OCI-LY7 (cell line): Measurements from ENCODE around the gene SEC23IP. TPM values are rescaled to one million over a fixed set of nuclear protein-coding genes. Genes with fewer than 3 reads are reported as not detected.

ENCODE experiments used
- BruUV-seq: library from RNA; stranded (reverse); fragments of 400-500 nt; replicated peaks from 2 replicates; lab custom pipeline; 2021; lab: Mats Ljungman, UMichigan
- CTCF ChIA-PET: fragments of 300-600 bp; sonication (Branson Sonifier 250); formaldehyde crosslinking; loops from one replicate; lab custom pipeline; 2022; ENCODE audit warnings: antibody characterized with exemption; ENCODE audit not compliant: unreplicated experiment; lab: Charles Lee
- POLR2A ChIA-PET: fragments of 300-600 bp; sonication (Branson Sonifier 250); formaldehyde crosslinking; loops from one replicate; lab custom pipeline; 2022; ENCODE audit warnings: antibody characterized with exemption; lab: Charles Lee
- DNase-seq: peaks from one replicate; pipeline ENCODE4 v3.0.0-alpha.2; 2015; ENCODE audit warnings: low spot score
- H2AFZ ChIP-seq: fragments of 200-600 bp; sonication (generic), shearing (Covaris generic); 2 replicates; pipeline ENCODE4 v1.6.1; 2014; ENCODE audit warnings: mild to moderate bottlenecking, antibody characterized with exemption, low read length, moderate library complexity
- H3K27ac ChIP-seq: fragments of 200-600 bp; sonication (generic); 2 replicates; pipeline ENCODE4 v1.5.1; 2014; ENCODE audit warnings: mixed run types, low read depth, mild to moderate bottlenecking, moderate library complexity, low read length, inconsistent platforms; ENCODE audit not compliant: poor library complexity, severe bottlenecking
- H3K36me3 ChIP-seq: fragments of 200-600 bp; sonication (generic); 2 replicates; pipeline ENCODE4 v1.6.1; 2014; ENCODE audit warnings: mild to moderate bottlenecking, antibody characterized with exemption, low read length, moderate library complexity, mixed read lengths; ENCODE audit not compliant: insufficient read depth
- H3K4me1 ChIP-seq: fragments of 200-600 bp; sonication (generic); 2 replicates; pipeline ENCODE4 v1.5.1; 2014; ENCODE audit warnings: mild to moderate bottlenecking, low read length; ENCODE audit not compliant: insufficient read depth, poor library complexity, severe bottlenecking
- H3K4me2 ChIP-seq: fragments of 200-600 bp; sonication (generic); 2 replicates; pipeline ENCODE4 v1.6.1; 2014; ENCODE audit warnings: mild to moderate bottlenecking, low read length
- H3K4me3 ChIP-seq: fragments of 200-600 bp; sonication (generic); 2 replicates; pipeline ENCODE4 v1.5.1; 2014; ENCODE audit warnings: mild to moderate bottlenecking, low read depth, low read length; ENCODE audit not compliant: poor library complexity, severe bottlenecking
- H3K79me2 ChIP-seq: fragments of 200-600 bp; sonication (generic); 2 replicates; pipeline ENCODE4 v1.6.1; 2016; ENCODE audit warnings: low read depth, mild to moderate bottlenecking, low read length, moderate library complexity, mixed read lengths; ENCODE audit not compliant: insufficient read depth
- H3K9me2 ChIP-seq: fragments of 200-600 bp; sonication (generic); 2 replicates; pipeline ENCODE4 v1.6.1; 2016; ENCODE audit warnings: mild to moderate bottlenecking, low read length, mixed read lengths; ENCODE audit not compliant: insufficient read depth
- H3K9me3 ChIP-seq: fragments of 200-600 bp; sonication (generic); 2 replicates; pipeline ENCODE4 v1.6.1; 2014; ENCODE audit warnings: mild to moderate bottlenecking, mixed run types, low read length, mixed read lengths
- H4K20me1 ChIP-seq: fragments of 200-600 bp; sonication (generic); 2 replicates; pipeline ENCODE4 v1.6.1; 2014; ENCODE audit warnings: mild to moderate bottlenecking, antibody characterized with exemption, low read length, moderate library complexity, mixed read lengths; ENCODE audit not compliant: insufficient read depth
- CTCF ChIP-seq: fragments of 200-600 bp; sonication (generic); conservative IDR thresholded peaks from 2 replicates; pipeline ENCODE4 v1.5.1; 2014; ENCODE audit warnings: mild to moderate bottlenecking, antibody characterized with exemption, low read length, moderate library complexity, mixed read lengths
- EZH2phosphoT487 ChIP-seq: fragments of 200-600 bp; sonication (generic); IDR thresholded peaks from 2 replicates; pipeline ENCODE4 v1.6.1; 2018; ENCODE audit warnings: low read depth, borderline replicate concordance, mild to moderate bottlenecking, mixed run types, antibody characterized with exemption, low read length, moderate library complexity, mixed read lengths
- intact Hi-C: fragments of 100-400 bp; cut with micrococcal nuclease; formaldehyde crosslinking; loops from one replicate; pipeline ENCODE4 v1.10.0; 2022; ENCODE audit not compliant: unreplicated experiment
- total RNA-seq, 2 experiments: library from RNA; depleted of rRNA in 1 of 2; stranded (reverse); fragments of >200 nt in 1 of 2; shearing (Covaris generic) in 1 of 2; gene quantifications; 2 replicates each; pipeline ENCODE4 v1.2.3, GENCODE V29; 2014 to 2022

Gene SEC23IP
- total RNA-seq, 2 experiments from 2014 or later = 19.9 to 61.3 TPM

DNA sequence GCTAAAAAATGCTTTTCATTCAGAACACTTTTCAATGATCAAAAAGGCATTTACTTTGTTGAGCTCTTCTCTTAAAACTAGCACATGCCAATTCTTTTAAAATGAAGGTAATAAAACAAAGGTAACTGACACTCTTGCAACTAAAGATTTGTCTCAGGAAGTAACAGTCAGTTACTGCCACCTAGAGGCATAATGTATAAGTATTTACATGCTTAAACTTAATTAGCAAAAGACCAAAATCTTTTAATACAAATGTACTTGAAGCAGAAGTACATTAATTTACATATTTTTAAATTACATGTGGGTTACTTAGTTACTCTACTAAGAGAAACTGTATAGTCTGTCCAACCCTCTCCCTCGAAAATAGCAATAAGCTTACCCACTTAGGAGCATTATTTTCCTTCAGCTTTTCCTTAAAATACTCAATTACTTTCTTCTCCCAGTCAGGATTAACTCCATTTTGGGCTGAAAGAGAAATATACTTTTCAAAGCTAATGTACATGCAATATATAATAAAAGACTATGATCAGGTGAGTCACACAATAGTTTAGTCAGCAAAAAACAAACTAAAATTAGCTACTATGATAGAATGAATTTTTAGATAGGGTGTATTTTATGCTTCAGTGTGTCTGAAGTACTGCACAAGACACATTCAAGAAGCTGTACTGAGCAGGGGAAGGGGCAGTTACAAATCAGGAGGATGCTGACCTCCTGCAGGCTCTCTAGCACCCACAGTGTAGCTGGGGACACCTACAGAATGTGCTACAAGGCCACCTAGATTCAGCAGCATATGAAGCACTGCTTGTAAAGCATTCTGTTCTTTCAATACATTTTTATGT, 32.9 kb upstream of the SEC23IP start:
- Histone ChIP-seq H3K27ac (no peak overlapping the region), H3K4me3 (no peak overlapping the region), H3K79me2 (peaks cover 74% of the 10 kb centered on the region), H3K36me3 (peaks cover 67% of the 10 kb centered on the region), H3K9me3 (peaks cover 11% of the 10 kb centered on the region; the same call in 1 of the 2 replicates), H3K9me2 (no peaks in the 10 kb centered on the region), H4K20me1 (peaks cover 35% of the 10 kb centered on the region), H2AFZ (no peak overlapping the region), H3K4me2 (peak overlapping the region; percentile 7; the same call in 1 of the 2 replicates), H3K4me1 (peaks cover 35% of the 10 kb centered on the region)
- TF ChIP-seq CTCF (peak; percentile 95), EZH2phosphoT487 (no peak)
- DNase-seq = peak; percentile 63
- ChIA-PET CTCF (interaction anchor here (1.6 kb wide), 1 partner anchor 12 kb away, joined by 7 read pairs; no protein-coding TSS in a partner anchor), POLR2A (interaction anchor here (0.6 to 2.8 kb wide), 11 partner anchors 8 to 1070 kb away, joined by 3 to 11 read pairs (median 3); partner anchors contain the start of genes INPP5F and MCMBP)
- BruUV-seq = no TSS peak
- intact Hi-C loops = loop anchor here (1.0 to 10.0 kb wide), 3 partner anchors 109 to 255 kb away; no protein-coding TSS in a partner anchor

DNA sequence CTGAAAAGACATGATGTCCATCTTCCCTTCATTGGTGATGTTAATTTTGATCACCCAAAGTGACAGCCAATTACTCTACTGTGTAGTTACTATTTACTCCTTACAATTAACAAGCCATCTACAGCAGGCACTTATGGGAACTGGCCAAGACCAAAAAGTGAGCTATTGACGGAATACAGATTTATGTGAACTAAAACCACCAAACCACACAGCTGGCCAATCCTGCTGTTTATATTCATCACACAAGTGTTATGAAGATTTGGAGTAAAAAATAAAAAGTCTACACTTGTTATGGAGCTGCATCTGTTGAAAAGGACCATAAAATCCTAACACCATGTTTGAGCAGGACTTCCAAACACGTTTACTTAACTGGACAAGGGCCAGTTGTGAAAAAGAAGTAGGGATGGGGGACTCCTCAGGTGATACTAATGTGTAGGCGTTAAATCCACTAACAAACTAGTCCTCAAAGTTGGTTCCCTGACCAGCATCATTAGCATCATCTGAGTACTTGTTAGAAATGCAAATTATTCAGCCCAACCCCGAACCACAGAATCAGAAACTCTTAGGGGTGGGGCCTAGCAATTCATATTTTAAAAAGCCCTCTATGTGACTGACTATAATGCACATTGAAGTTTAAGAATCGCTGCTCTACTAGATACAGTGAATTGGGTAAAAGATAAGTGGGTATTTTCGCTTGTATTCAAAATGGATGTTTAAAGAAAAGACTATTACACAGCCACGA, 31.5 kb upstream of the SEC23IP start:
- Histone ChIP-seq H3K27ac (no peak overlapping the region), H3K79me2 (peaks cover 88% of the 10 kb centered on the region), H3K9me2 (no peaks in the 10 kb centered on the region), H3K36me3 (peaks cover 69% of the 10 kb centered on the region), H3K4me1 (peaks cover 38% of the 10 kb centered on the region), H3K9me3 (peaks cover 22% of the 10 kb centered on the region; the same call in 1 of the 2 replicates), H3K4me2 (0 out of 2 replicates have a peak overlapping the region, but pooled peaks have one; percentile 4), H3K4me3 (no peak overlapping the region), H4K20me1 (peaks cover 35% of the 10 kb centered on the region), H2AFZ (no peak overlapping the region)
- no peak for TF ChIP-seq EZH2phosphoT487
- intact Hi-C loops = no loop called here
- CTCF ChIA-PET = interaction anchor here (0.9 kb wide), 1 partner anchor 9 kb away, joined by 3 read pairs; no protein-coding TSS in a partner anchor
- BruUV-seq = no TSS peak
- no peak for DNase-seq
- POLR2A ChIA-PET = interaction anchor here (1.4 to 2.8 kb wide), 3 partner anchors 11 to 110 kb away, joined by 3 to 11 read pairs (median 10); partner anchors contain the start of gene MCMBP

- no peak for DNase-seq
- Histone ChIP-seq H3K9me2 (no peaks in the 10 kb centered on the region), H2AFZ (no peak overlapping the region), H3K79me2 (peaks cover 99% of the 10 kb centered on the region), H3K4me1 (peaks cover 38% of the 10 kb centered on the region), H3K4me3 (no peak overlapping the region), H3K36me3 (peaks cover 60% of the 10 kb centered on the region), H3K9me3 (peaks cover 22% of the 10 kb centered on the region; the same call in 1 of the 2 replicates), H3K4me2 (no peak overlapping the region), H4K20me1 (peaks cover 38% of the 10 kb centered on the region), H3K27ac (no peak overlapping the region)
- intact Hi-C loops = no loop called here
- POLR2A ChIA-PET = interaction anchor here (0.7 to 2.8 kb wide), 3 partner anchors 11 to 62 kb away, joined by 3 to 10 read pairs (median 3); partner anchors contain the start of gene MCMBP
- TF ChIP-seq CTCF (no peak), EZH2phosphoT487 (no peak)
- CTCF ChIA-PET = no interaction called here
- no TSS peak for BruUV-seq
Measured at GRCh38 chr10:119862524-119862923, 30.0 kb upstream of the SEC23IP start.
